HepG2 (cell line): ENCODE data around the gene ZCCHC17. TPM values are rescaled to one million over a fixed set of nuclear protein-coding genes. Genes with fewer than 3 reads are reported as not detected.

Source experiments
- BHLHE40 ChIP-seq: IDR thresholded peaks from 2 replicates; pipeline ENCODE4 v1.6.1; 2011; ENCODE audit warnings: low read length, improper control_type of control experiment
- FOXJ3 ChIP-seq: sonication (generic); formaldehyde crosslinking; IDR thresholded peaks from 2 replicates; pipeline ENCODE4 v1.4.0; 2020; ENCODE audit warnings: missing genetic modification reagents, mild to moderate bottlenecking, borderline replicate concordance
- HNRNPK ChIP-seq: fragments of 200-400 bp; formaldehyde crosslinking; IDR thresholded peaks from 2 replicates; pipeline ENCODE4 v1.6.1; 2018; ENCODE audit warnings: low read length, low read depth, moderate library complexity, mild to moderate bottlenecking; ENCODE audit not compliant: poor library complexity, severe bottlenecking
- MED13 ChIP-seq: sonication (generic); formaldehyde crosslinking; IDR thresholded peaks from 2 replicates; pipeline ENCODE4 v1.5.0; 2020; ENCODE audit warnings: missing genetic modification reagents
- NCOR1 ChIP-seq: fragments of 200-600 bp; sonication (generic); IDR thresholded peaks from 2 replicates; pipeline ENCODE4 v1.7.0; 2017; ENCODE audit warnings: antibody characterized with exemption, low read length, borderline replicate concordance
- NFE2L2 ChIP-seq: fragments of 150-350 bp; IDR thresholded peaks from 2 replicates; pipeline ENCODE4 v1.6.1; 2014; ENCODE audit warnings: low read length
- NKX3-1 ChIP-seq: sonication (generic); formaldehyde crosslinking; IDR thresholded peaks from 2 replicates; pipeline ENCODE4 v1.5.0; 2020; ENCODE audit warnings: missing genetic modification reagents
- RORA ChIP-seq: sonication (generic); formaldehyde crosslinking; IDR thresholded peaks from 2 replicates; pipeline ENCODE4 v1.5.0; 2020; ENCODE audit warnings: mild to moderate bottlenecking, missing genetic modification reagents, moderate library complexity
- SALL1 ChIP-seq: sonication (generic); formaldehyde crosslinking; IDR thresholded peaks from 2 replicates; pipeline ENCODE4 v1.8.0; 2022; ENCODE audit warnings: mild to moderate bottlenecking, missing genetic modification reagents
- SMAD3 ChIP-seq: sonication (generic); formaldehyde crosslinking; IDR thresholded peaks from 2 replicates; pipeline ENCODE4 v1.4.0; 2020; ENCODE audit warnings: missing genetic modification reagents
- SNAI1 ChIP-seq: sonication (generic); formaldehyde crosslinking; IDR thresholded peaks from 2 replicates; pipeline ENCODE4 v1.5.0; 2020; ENCODE audit warnings: mild to moderate bottlenecking, missing genetic modification reagents, borderline replicate concordance
- ZMAT3 ChIP-seq: sonication (generic); formaldehyde crosslinking; conservative IDR thresholded peaks from 2 replicates; pipeline ENCODE4 v1.7.0; 2021; ENCODE audit warnings: missing genetic modification reagents
- ZNF615 ChIP-seq: sonication (generic); formaldehyde crosslinking; IDR thresholded peaks from 2 replicates; pipeline ENCODE4 v1.5.0; 2020; ENCODE audit warnings: mild to moderate bottlenecking, missing genetic modification reagents, borderline replicate concordance
- ZSCAN25 ChIP-seq: sonication (generic); formaldehyde crosslinking; IDR thresholded peaks from 2 replicates; pipeline ENCODE4 v1.8.0; 2022; ENCODE audit warnings: mild to moderate bottlenecking, missing genetic modification reagents
- polyA plus RNA-seq, 8 experiments: library from polyadenylated mRNA; depleted of rRNA in 3 of 8; stranded (reverse) in 7 of 8; unstranded in 1 of 8; fragments of >200 nt; fragmentation: Illumina TruSeq in 4 of 8; extraction: Trizol in 4 of 8; gene quantifications; 2 replicates each; pipeline versions ENCODE4 v1.2.1 to v1.2.3, GENCODE V29; 2011 to 2016; ENCODE audit warnings: low read depth in 4 of 8, missing spikeins in 1 of 8, mixed read lengths in 1 of 8; ENCODE audit not compliant: insufficient read depth in 1 of 8
- total RNA-seq, 5 experiments: library from RNA; depleted of rRNA; stranded (reverse); fragments of >200 nt; fragmentation: Illumina TruSeq; extraction: Trizol; gene quantifications; 2 replicates each; pipeline ENCODE4 v1.2.3, GENCODE V29; 2016; ENCODE audit warnings: low read depth in 1 of 5
- TF ChIP-seq, protein P1 (sequence below): sonication (generic); formaldehyde crosslinking; IDR thresholded peaks from one replicate; pipeline ENCODE4 v1.5.1; 2020; ENCODE audit warnings: mild to moderate bottlenecking, missing genetic modification reagents; ENCODE audit errors: not compliant biosample characterization
- TF ChIP-seq, protein P2 (sequence below): IDR thresholded peaks from 2 replicates; pipeline ENCODE4 v1.6.1; 2012; ENCODE audit warnings: low read length, improper control_type of control experiment
- TF ChIP-seq, protein P3 (sequence below): sonication (generic); formaldehyde crosslinking; IDR thresholded peaks from 2 replicates; pipeline ENCODE4 v1.8.0; 2022; ENCODE audit warnings: missing genetic modification reagents, low read depth, mild to moderate bottlenecking, borderline replicate concordance
- TF ChIP-seq, protein P4 (sequence below): sonication (generic); formaldehyde crosslinking; conservative IDR thresholded peaks from 2 replicates; pipeline ENCODE4 v1.4.0; 2020; ENCODE audit warnings: missing genetic modification reagents

ZCCHC17 gene
- total and polyA plus RNA-seq, 2 of the 13 experiments (the other 11 are each of a cell fraction or from before 2014, with no cell fraction given): 20.5 to 53.0 TPM

DNA sequence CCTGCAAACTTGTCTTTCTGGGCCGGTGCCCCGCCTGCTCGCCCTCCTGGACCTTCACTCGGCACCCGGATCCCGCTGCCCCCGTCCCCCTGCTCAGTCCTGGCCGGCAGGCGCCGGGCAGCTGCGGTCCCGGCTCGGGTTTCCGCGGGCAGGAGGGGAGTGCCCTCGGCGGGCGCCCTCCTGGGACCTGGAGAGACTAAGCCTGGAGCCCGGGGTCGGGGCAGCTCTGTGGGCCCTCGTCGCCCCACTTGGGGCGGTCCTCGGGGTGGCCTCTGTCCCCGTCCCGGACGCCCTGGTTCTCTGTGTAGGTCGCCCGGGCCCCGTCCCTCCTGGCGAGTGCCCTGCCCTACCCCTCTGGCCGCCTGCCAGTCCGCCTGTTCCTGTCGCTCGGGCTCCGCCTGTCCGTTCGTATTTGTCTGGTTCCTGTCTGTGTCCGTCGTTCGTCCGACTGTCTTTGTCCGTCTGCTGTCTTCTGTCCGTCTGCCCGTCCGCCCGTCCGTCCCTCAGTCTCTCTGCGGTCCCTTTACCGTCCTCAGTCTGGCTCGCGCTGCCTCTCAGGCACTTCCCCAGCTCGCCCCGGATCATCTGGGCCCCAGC lies 116.7 kb downstream of the ZCCHC17 start (continued):
- TF ChIP-seq, protein P1, sequence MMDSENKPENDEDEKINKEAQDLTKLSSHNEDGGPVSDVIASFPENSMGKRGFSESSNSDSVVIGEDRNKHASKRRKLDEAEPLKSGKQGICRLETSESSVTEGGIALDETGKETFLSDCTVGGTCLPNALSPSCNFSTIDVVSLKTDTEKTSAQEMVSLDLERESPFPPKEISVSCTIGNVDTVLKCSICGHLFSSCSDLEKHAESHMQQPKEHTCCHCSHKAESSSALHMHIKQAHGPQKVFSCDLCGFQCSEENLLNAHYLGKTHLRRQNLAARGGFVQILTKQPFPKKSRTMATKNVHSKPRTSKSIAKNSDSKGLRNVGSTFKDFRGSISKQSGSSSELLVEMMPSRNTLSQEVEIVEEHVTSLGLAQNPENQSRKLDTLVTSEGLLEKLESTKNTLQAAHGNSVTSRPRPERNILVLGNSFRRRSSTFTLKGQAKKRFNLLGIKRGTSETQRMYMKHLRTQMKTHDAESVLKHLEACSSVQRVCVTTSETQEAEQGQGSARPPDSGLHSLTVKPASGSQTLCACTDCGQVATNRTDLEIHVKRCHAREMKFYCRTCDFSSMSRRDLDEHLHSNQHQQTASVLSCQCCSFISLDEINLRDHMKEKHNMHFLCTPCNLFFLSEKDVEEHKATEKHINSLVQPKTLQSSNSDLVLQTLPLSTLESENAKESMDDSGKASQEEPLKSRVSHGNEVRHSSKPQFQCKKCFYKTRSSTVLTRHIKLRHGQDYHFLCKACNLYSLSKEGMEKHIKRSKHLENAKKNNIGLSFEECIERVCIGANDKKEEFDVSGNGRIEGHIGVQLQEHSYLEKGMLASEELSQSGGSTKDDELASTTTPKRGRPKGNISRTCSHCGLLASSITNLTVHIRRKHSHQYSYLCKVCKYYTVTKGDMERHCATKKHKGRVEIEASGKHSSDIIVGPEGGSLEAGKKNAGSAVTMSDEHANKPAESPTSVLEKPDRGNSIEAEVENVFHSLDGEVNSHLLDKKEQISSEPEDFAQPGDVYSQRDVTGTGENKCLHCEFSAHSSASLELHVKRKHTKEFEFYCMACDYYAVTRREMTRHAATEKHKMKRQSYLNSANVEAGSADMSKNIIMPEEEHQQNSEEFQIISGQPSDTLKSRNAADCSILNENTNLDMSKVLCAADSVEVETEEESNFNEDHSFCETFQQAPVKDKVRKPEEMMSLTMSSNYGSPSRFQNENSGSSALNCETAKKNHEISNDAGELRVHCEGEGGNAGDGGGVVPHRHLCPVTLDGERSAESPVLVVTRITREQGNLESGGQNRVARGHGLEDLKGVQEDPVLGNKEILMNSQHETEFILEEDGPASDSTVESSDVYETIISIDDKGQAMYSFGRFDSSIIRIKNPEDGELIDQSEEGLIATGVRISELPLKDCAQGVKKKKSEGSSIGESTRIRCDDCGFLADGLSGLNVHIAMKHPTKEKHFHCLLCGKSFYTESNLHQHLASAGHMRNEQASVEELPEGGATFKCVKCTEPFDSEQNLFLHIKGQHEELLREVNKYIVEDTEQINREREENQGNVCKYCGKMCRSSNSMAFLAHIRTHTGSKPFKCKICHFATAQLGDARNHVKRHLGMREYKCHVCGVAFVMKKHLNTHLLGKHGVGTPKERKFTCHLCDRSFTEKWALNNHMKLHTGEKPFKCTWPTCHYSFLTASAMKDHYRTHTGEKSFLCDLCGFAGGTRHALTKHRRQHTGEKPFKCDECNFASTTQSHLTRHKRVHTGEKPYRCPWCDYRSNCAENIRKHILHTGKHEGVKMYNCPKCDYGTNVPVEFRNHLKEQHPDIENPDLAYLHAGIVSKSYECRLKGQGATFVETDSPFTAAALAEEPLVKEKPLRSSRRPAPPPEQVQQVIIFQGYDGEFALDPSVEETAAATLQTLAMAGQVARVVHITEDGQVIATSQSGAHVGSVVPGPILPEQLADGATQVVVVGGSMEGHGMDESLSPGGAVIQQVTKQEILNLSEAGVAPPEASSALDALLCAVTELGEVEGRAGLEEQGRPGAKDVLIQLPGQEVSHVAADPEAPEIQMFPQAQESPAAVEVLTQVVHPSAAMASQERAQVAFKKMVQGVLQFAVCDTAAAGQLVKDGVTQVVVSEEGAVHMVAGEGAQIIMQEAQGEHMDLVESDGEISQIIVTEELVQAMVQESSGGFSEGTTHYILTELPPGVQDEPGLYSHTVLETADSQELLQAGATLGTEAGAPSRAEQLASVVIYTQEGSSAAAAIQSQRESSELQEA: peak; percentile 53
- TF ChIP-seq BHLHE40 (no peak), HNRNPK (no peak), RORA (no peak), NKX3-1 (CRISPR knock-in tag) (no peak), SMAD3 (no peak), ZSCAN25 (CRISPR knock-in tag) (no peak), FOXJ3 (CRISPR knock-in tag) (no peak), MED13 (CRISPR knock-in tag) (no peak), ZMAT3 (CRISPR knock-in tag) (no peak), SALL1 (CRISPR knock-in tag) (peak; percentile 26), NCOR1 (no peak), NFE2L2 (no peak), SNAI1 (CRISPR knock-in tag) (no peak), ZNF615 (peak; percentile 51; the same call in 1 of the 2 replicates)
- TF ChIP-seq, protein P2, sequence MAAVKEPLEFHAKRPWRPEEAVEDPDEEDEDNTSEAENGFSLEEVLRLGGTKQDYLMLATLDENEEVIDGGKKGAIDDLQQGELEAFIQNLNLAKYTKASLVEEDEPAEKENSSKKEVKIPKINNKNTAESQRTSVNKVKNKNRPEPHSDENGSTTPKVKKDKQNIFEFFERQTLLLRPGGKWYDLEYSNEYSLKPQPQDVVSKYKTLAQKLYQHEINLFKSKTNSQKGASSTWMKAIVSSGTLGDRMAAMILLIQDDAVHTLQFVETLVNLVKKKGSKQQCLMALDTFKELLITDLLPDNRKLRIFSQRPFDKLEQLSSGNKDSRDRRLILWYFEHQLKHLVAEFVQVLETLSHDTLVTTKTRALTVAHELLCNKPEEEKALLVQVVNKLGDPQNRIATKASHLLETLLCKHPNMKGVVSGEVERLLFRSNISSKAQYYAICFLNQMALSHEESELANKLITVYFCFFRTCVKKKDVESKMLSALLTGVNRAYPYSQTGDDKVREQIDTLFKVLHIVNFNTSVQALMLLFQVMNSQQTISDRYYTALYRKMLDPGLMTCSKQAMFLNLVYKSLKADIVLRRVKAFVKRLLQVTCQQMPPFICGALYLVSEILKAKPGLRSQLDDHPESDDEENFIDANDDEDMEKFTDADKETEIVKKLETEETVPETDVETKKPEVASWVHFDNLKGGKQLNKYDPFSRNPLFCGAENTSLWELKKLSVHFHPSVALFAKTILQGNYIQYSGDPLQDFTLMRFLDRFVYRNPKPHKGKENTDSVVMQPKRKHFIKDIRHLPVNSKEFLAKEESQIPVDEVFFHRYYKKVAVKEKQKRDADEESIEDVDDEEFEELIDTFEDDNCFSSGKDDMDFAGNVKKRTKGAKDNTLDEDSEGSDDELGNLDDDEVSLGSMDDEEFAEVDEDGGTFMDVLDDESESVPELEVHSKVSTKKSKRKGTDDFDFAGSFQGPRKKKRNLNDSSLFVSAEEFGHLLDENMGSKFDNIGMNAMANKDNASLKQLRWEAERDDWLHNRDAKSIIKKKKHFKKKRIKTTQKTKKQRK: no peak
- TF ChIP-seq, protein P3, sequence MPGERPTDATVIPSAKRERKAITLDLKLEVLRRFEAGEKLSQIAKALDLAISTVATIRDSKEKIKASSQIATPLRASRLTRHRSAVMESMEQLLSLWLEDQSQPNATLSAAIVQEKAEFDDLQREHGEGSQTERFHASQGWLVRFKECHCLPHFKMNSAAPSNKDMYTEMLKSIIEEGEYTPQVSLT (CRISPR knock-in tag): no peak
- TF ChIP-seq, protein P4, sequence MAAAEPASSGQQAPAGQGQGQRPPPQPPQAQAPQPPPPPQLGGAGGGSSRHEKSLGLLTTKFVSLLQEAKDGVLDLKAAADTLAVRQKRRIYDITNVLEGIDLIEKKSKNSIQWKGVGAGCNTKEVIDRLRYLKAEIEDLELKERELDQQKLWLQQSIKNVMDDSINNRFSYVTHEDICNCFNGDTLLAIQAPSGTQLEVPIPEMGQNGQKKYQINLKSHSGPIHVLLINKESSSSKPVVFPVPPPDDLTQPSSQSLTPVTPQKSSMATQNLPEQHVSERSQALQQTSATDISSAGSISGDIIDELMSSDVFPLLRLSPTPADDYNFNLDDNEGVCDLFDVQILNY (CRISPR knock-in tag): no peak
